GM23248 (cell line): Measurements from ENCODE around the gene TAMALIN.

Experiments
- EZH2 ChIP-seq: fragments of 200-600 bp; sonication (generic); IDR thresholded peaks from 2 replicates; pipeline ENCODE4 v1.6.1; 2018; ENCODE audit warnings: antibody characterized with exemption, mild to moderate bottlenecking; ENCODE audit not compliant: insufficient read depth, poor library complexity, severe bottlenecking
- EZH2phosphoT487 ChIP-seq: fragments of 200-600 bp; sonication (generic); IDR thresholded peaks from 2 replicates; pipeline ENCODE4 v1.6.1; 2018; ENCODE audit warnings: antibody characterized with exemption, moderate library complexity, mild to moderate bottlenecking, low read depth; ENCODE audit not compliant: insufficient read depth

DNA sequence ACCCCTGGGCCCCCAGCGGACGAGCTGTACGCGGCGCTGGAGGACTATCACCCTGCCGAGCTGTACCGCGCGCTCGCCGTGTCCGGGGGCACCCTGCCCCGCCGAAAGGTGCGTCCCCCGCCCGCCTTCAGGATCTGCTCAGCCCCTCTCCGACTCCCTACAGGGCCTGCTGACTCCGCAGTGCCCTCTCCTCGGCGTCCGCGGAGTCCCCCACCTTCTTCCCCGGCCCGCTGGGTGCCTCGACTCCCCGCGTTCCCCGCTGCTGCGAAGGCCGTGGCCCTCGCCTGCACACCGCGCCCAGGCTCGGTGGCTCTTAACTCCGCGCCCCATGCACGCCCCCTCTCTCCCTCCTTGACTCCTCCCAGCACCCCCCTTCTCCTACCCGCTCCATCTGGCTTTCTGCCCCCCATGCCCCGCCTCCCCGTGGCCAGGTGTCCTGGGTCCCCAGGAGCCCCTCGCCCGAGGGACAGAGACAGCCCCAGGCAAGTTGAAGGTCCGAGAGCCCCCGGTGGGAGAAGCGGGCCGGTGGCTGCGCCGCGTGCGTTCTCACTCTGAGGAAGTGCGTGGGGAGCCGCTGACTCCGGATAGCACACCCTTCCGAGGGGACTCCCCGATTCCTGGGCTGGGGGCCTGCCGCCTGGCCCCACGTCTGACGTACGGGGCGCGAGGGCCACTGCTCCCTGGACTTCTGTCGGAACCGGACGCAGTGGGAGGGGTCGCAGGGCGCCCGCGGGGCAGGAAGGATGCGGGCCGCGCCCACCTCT, 594 bp downstream of the TAMALIN start:
- TF ChIP-seq EZH2: peak; percentile 55
- no peak for TF ChIP-seq EZH2phosphoT487
